ENCODE data around the gene KANK3. TPM values are rescaled to one million over a fixed set of nuclear protein-coding genes. Genes with fewer than 3 reads are reported as not detected.
A peak's percentile ranks its signal among the peaks of the same experiment; 100 is the strongest.

Gene KANK3
- total RNA-seq, 1 experiment from 2014 or later: 0.37 TPM

DNA sequence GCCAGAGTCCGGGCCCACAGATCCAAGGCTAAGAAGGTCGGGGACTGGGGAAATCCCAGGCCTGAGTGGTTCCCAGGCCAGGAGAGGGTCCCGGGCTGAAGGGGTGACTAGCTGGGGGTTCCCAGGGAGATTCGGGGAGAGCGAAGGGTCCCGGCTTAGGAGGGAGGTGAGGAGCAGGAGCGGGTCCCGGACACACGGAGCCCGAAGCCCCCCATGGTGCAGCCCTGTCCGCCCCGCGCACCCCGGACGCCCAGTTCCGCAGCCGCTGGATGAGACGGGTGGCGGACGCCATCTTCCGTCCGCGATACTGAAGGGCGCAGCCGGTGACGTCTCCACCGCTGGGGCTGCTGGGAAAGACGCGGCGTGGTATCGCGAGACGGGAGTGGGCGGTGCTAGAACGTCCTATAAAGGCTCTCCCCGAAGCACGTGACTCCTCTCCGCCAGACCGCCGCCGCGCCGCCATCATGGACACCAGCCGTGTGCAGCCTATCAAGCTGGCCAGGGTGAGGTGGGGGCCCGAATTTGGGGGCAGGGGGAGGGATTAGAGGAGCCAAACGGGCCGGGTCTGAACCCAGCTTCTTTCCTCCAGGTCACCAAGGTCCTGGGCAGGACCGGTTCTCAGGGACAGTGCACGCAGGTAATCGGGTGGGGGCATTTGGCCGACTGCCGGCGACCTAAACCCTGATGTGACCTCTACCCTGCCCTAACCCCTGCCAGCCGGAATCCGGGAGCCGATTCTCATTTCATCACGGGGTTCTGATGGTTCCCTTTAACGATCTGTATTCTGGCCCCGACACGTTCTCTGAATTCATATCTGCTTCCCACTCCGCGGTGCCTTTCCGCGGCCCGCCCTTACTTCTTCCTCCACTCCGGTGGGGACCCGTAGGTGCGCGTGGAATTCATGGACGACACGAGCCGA, 21.7 kb downstream of the KANK3 start, which contains the start of the genes NDUFA7 and RPS28:
NDUFA7 (minus strand) TSS at position 309 of the 919 bp plus-strand sequence; CDS start at position 292, 17 bp downstream.
RPS28 (plus strand) TSS at position 430 of the 919 bp plus-strand sequence; CDS start at position 465, 35 bp downstream.
- POLR2A ChIA-PET (ENCODE audit: unreplicated experiment): interaction anchor here (0.5 to 0.9 kb wide), 8 partner anchors 12 to 1888 kb away, joined by 3 to 6 read pairs (median 4); no protein-coding TSS in a partner anchor

DNA sequence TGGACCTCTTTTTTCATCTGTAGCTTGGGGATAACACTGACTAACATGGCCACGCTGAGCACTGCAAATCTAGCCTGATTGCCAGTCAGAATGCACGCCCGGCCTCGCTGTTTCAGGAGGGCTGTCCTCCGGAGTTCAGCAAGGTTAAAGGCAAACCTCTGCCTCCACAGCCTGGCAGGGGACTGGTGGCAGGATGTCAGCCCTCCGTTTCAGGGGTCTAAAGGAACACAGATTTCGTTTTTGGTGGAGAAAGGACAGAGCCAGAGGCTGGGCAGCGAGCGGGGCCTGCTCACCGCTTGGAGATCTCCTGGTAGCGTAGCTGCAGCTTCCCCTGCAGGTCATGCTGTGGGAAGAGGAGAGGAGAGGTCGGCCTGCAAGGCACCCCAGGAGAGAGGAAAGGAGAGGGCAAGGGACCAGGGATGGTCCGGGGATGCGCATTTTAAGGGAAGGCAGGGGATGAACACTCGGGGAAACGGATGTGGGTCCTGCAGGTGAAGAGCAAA, 22.4 kb downstream of the KANK3 start:
- DNase-seq: no peak
- H3K4me1 ChIP-seq (replicated peaks; ENCODE audit: insufficient read depth): peaks cover 20% of the 10 kb centered on the region
- H3K4me3 ChIP-seq: peak overlapping the region; percentile 92
- peaks cover 50% of the 10 kb centered on the region for H3K79me2 ChIP-seq (ENCODE audit: low read depth)
- peaks cover 45% of the 10 kb centered on the region; the same call in 1 of the 2 replicates for H3F3A ChIP-seq (ENCODE audit: insufficient read depth, low read depth)
- no peaks in the 10 kb centered on the region for H3K27me3 ChIP-seq (ENCODE audit: insufficient read depth, low read depth)
- peak overlapping the region; percentile 92 for H3K4me2 ChIP-seq
- peaks cover 24% of the 10 kb centered on the region for H4K20me1 ChIP-seq (ENCODE audit: insufficient read depth)
- H2AFZ ChIP-seq: peak overlapping the region; percentile 92
- POLR2A ChIA-PET (ENCODE audit: unreplicated experiment): interaction anchor here (0.6 to 0.7 kb wide), 3 partner anchors 90 to 248 kb away, joined by 3 to 4 read pairs (median 4); no protein-coding TSS in a partner anchor
- TSS peak; percentile 76 for BruUV-seq (replicated peaks)
- no peaks in the 10 kb centered on the region for H3K9me3 ChIP-seq (ENCODE audit: insufficient read depth, low read depth)
- TF ChIP-seq, protein P1, sequence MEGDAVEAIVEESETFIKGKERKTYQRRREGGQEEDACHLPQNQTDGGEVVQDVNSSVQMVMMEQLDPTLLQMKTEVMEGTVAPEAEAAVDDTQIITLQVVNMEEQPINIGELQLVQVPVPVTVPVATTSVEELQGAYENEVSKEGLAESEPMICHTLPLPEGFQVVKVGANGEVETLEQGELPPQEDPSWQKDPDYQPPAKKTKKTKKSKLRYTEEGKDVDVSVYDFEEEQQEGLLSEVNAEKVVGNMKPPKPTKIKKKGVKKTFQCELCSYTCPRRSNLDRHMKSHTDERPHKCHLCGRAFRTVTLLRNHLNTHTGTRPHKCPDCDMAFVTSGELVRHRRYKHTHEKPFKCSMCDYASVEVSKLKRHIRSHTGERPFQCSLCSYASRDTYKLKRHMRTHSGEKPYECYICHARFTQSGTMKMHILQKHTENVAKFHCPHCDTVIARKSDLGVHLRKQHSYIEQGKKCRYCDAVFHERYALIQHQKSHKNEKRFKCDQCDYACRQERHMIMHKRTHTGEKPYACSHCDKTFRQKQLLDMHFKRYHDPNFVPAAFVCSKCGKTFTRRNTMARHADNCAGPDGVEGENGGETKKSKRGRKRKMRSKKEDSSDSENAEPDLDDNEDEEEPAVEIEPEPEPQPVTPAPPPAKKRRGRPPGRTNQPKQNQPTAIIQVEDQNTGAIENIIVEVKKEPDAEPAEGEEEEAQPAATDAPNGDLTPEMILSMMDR (conservative IDR thresholded peaks at IDR 0.05): no peak
- TF ChIP-seq EZH2 (IDR thresholded peaks at IDR 0.05; ENCODE audit: low read depth): no peak
- CTCF ChIA-PET: interaction anchor here (0.6 kb wide), 1 partner anchor 433 kb away, joined by 7 read pairs; no protein-coding TSS in a partner anchor
- no peaks in the 10 kb centered on the region for H3K9me2 ChIP-seq (ENCODE audit: insufficient read depth)
- peak overlapping the region; percentile 55 for H3K27ac ChIP-seq
- intact Hi-C loops (cut with micrococcal nuclease; ENCODE audit: unreplicated experiment): no loop called here
- peaks cover 25% of the 10 kb centered on the region for H3K36me3 ChIP-seq (ENCODE audit: low read depth)

More for the DNA sequence above, 21.7 kb downstream of the KANK3 start, which contains the start of the genes NDUFA7 and RPS28:
- Histone ChIP-seq H4K20me1 (ENCODE audit: insufficient read depth) (peaks cover 24% of the 10 kb centered on the region), H2AFZ (peak within 1 kb of the TSS; percentile 92), H3F3A (ENCODE audit: insufficient read depth, low read depth) (peaks cover 46% of the 10 kb centered on the region; the same call in 1 of the 2 replicates), H3K79me2 (ENCODE audit: low read depth) (peaks cover 50% of the 10 kb centered on the region), H3K27me3 (ENCODE audit: insufficient read depth, low read depth) (no peaks in the 10 kb centered on the region), H3K9me3 (ENCODE audit: insufficient read depth, low read depth) (no peaks in the 10 kb centered on the region), H3K4me2 (peak within 1 kb of the TSS; percentile 99), H3K4me3 (peak within 1 kb of the TSS; percentile 92), H3K9me2 (ENCODE audit: insufficient read depth) (no peaks in the 10 kb centered on the region), H3K27ac (peak within 1 kb of the TSS; percentile 55), H3K36me3 (ENCODE audit: low read depth) (peaks cover 25% of the 10 kb centered on the region), H3K4me1 (replicated peaks; ENCODE audit: insufficient read depth) (peaks cover 20% of the 10 kb centered on the region)
- BruUV-seq (replicated peaks): TSS peak; percentile 78
- CTCF ChIA-PET: interaction anchor here (0.6 kb wide), 1 partner anchor 434 kb away, joined by 7 read pairs; no protein-coding TSS in a partner anchor
- peak; percentile 88 to 95 for DNase-seq
- no peak for TF ChIP-seq EZH2 (IDR thresholded peaks at IDR 0.05; ENCODE audit: low read depth)
- TF ChIP-seq, protein P1 (conservative IDR thresholded peaks at IDR 0.05): peak; percentile 40; the same call in 1 of the 2 replicates
- intact Hi-C loops (cut with micrococcal nuclease; ENCODE audit: unreplicated experiment): no loop called here

Measured in PC-9 (cell line).